Astrocyte of the cerebellum (primary cell): ENCODE measurements around the gene ENPP3.

Source experiments
- DNase-seq: peaks from one replicate; pipeline ENCODE4 v3.0.0-alpha.2; 2011; ENCODE audit warnings: low read depth
- H3K4me3 ChIP-seq: 2 replicates; pipeline ENCODE4 v1.5.1; 2011; ENCODE audit warnings: mild to moderate bottlenecking, low read depth, low read length, moderate library complexity
- CTCF ChIP-seq: IDR thresholded peaks from 2 replicates; pipeline ENCODE4 v1.5.1; 2012; ENCODE audit warnings: low read length, low read depth, moderate library complexity, mild to moderate bottlenecking; ENCODE audit errors: missing control alignments
- in situ Hi-C: cut with HindIII; loops from 2 replicates; pipeline ENCODE4 v1.10.0; 2017; ENCODE audit warnings: low sequenced_read_pairs

ENPP3 gene

DNA sequence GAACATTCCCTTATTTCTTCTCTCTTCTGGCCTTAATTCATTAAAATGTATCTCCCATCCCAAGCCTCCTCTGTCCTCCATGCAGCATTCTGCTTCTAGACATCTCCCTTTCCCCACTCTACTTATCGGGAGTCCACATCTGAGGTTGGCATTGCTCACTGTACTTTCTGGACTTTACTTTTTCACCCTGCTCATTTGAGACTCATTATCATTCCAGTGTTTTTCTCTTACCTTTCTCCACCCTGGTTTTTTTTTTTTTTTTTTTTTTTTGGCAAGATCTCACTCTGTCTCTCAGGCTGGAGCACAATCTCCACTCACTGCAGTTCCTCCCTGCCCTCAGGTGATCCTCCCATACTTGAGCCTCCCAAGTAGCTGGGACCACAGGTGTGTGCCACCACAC, 4.5 kb downstream of the ENPP3 start:
- DNase-seq = no peak
- in situ Hi-C loops = no loop called here
- H3K4me3 ChIP-seq = no peak overlapping the region
- TF ChIP-seq CTCF = no peak

- no peak for TF ChIP-seq CTCF
- in situ Hi-C loops = no loop called here
- H3K4me3 ChIP-seq = no peak overlapping the region
- no peak for DNase-seq
Observed at GRCh38 chr6:131642565-131642964, 5.5 kb downstream of the ENPP3 start.

GRCh38 chr6:131642987-131643611, 6.0 kb downstream of the ENPP3 start:
- no peak for DNase-seq
- H3K4me3 ChIP-seq = no peak overlapping the region
- no peak for TF ChIP-seq CTCF
- in situ Hi-C loops = no loop called here

GRCh38 chr6:131643855-131644460, 6.9 kb downstream of the ENPP3 start:
- H3K4me3 ChIP-seq = no peak overlapping the region
- DNase-seq = no peak
- in situ Hi-C loops = no loop called here

GRCh38 chr6:131644921-131645320, 7.8 kb downstream of the ENPP3 start:
- in situ Hi-C loops = no loop called here
- no peak overlapping the region for H3K4me3 ChIP-seq
- no peak for DNase-seq
- TF ChIP-seq CTCF = no peak

More at GRCh38 chr6:131643855-131644460, 6.9 kb downstream of the ENPP3 start:
- no peak for TF ChIP-seq CTCF

- in situ Hi-C loops = no loop called here
- DNase-seq = no peak
- H3K4me3 ChIP-seq = no peak overlapping the region
- no peak for TF ChIP-seq CTCF
Observed at GRCh38 chr6:131645846-131646245, 8.7 kb downstream of the ENPP3 start.
